ENCODE measurements around the gene C2orf69. TPM values are rescaled to one million over a fixed set of nuclear protein-coding genes. Genes with fewer than 3 reads are reported as not detected.

The C2orf69 gene
- total and polyA plus RNA-seq, 7 experiments from 2014 or later, result 10.1 to 15.4 (median 11.2) TPM

DNA sequence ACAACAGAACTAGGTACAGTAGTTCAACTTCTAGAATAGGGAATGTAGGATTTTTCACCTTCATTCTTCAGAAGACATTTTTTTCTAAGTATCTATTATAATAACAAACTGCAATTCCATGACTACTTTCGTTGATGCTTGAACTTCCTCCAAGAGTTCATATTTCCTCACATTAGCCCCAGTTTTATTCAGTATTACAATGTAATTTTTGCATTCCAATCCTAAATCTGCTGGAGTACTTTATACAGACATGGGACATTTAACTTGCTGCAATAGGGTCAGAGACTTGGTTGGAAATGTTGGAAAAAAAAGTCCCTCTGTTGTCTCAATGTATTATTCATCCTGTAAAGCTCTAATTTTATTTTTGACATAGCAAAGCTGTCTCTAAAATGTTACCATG is 40.5 kb upstream of the C2orf69 start:
- POLR2A ChIA-PET, result no interaction called here
- Histone ChIP-seq H3K4me3 (ENCODE audit: low read length) (no peak overlapping the region), H3K4me1 (ENCODE audit: control insufficient read depth in 2 of 2, insufficient read depth in 2 of 2, low read length in 2 of 2) (no peaks in the 10 kb centered on the region), H3K27ac (ENCODE audit: low read depth, low read length) (no peak overlapping the region), H3K27me3 (ENCODE audit: control insufficient read depth in 2 of 2, insufficient read depth in 2 of 2, low read length in 2 of 2) (no peaks in the 10 kb centered on the region), H3K9me3 (ENCODE audit: control insufficient read depth in 2 of 3, low read length in 3 of 3) (peaks cover 0 to 5% (median 0%) of the 10 kb centered on the region in 3 experiments), H3K36me3 (ENCODE audit: control insufficient read depth in 2 of 3, insufficient read depth in 3 of 3, low read length in 3 of 3) (no peaks in the 10 kb centered on the region)
- Mint-ChIP-seq H3K36me3 (peaks cover 2 to 15% (median 7%) of the 10 kb centered on the region in 5 donors), H3K9me3 (peaks cover 0 to 21% (median 14%) of the 10 kb centered on the region in 11 donors), H3K4me1 (no peaks in the 10 kb centered on the region), H3K27me3 (peaks cover 8 to 37% (median 27%) of the 10 kb centered on the region in 5 donors), H3K4me3 (no peak overlapping the region), H3K27ac (no peak overlapping the region)
- intact Hi-C loops (cut with micrococcal nuclease), result no loop called here
- ATAC-seq, result no peak
- no peak for DNase-seq
- CTCF ChIA-PET, result no interaction called here

- Histone ChIP-seq H3K9me3 (ENCODE audit: control insufficient read depth in 2 of 3, low read length in 3 of 3) (peaks cover 0 to 5% (median 0%) of the 10 kb centered on the region in 3 experiments), H3K4me1 (ENCODE audit: control insufficient read depth in 2 of 2, insufficient read depth in 2 of 2, low read length in 2 of 2) (no peaks in the 10 kb centered on the region), H3K4me3 (ENCODE audit: low read length) (no peak overlapping the region), H3K36me3 (ENCODE audit: control insufficient read depth in 2 of 3, insufficient read depth in 3 of 3, low read length in 3 of 3) (no peaks in the 10 kb centered on the region), H3K27me3 (ENCODE audit: control insufficient read depth in 2 of 2, insufficient read depth in 2 of 2, low read length in 2 of 2) (no peaks in the 10 kb centered on the region), H3K27ac (ENCODE audit: low read depth, low read length) (no peak overlapping the region)
- H3K36me3 Mint-ChIP-seq, result peaks cover 2 to 15% (median 7%) of the 10 kb centered on the region in 5 donors
- DNase-seq (no peak), ATAC-seq (no peak)
- H3K27ac Mint-ChIP-seq, result no peak overlapping the region
- CTCF ChIA-PET, result no interaction called here
- POLR2A ChIA-PET, result no interaction called here
- H3K4me1 Mint-ChIP-seq, result no peaks in the 10 kb centered on the region
- H3K27me3 Mint-ChIP-seq, result peaks cover 8 to 35% (median 19%) of the 10 kb centered on the region in 5 donors
- H3K4me3 Mint-ChIP-seq, result no peak overlapping the region
- H3K9me3 Mint-ChIP-seq, result peaks cover 0 to 21% (median 15%) of the 10 kb centered on the region in 11 donors
- intact Hi-C loops (cut with micrococcal nuclease), result no loop called here
These were observed 36.9 kb upstream of the C2orf69 start for GRCh38 chr2:199874209-199874608.

GRCh38 chr2:199875400-199875799 is 35.7 kb upstream of the C2orf69 start:
- Mint-ChIP-seq H3K27me3 (peaks cover 8 to 30% (median 18%) of the 10 kb centered on the region in 5 donors), H3K36me3 (peaks cover 2 to 15% (median 7%) of the 10 kb centered on the region in 5 donors), H3K4me1 (no peaks in the 10 kb centered on the region), H3K9me3 (peaks cover 0 to 21% (median 15%) of the 10 kb centered on the region in 11 donors), H3K27ac (no peak overlapping the region), H3K4me3 (no peak overlapping the region)
- ChIA-PET CTCF (no interaction called here), POLR2A (no interaction called here)
- DNase-seq, result no peak
- no peak overlapping the region for H3K27ac ChIP-seq (ENCODE audit: low read depth, low read length)
- ATAC-seq, result no peak
- no peak overlapping the region for H3K4me3 ChIP-seq (ENCODE audit: low read length)
- no peaks in the 10 kb centered on the region for H3K27me3 ChIP-seq (ENCODE audit: control insufficient read depth in 2 of 2, insufficient read depth in 2 of 2, low read length in 2 of 2)
- H3K36me3 ChIP-seq (ENCODE audit: control insufficient read depth in 2 of 3, insufficient read depth in 3 of 3, low read length in 3 of 3), result no peaks in the 10 kb centered on the region
- no peaks in the 10 kb centered on the region for H3K4me1 ChIP-seq (ENCODE audit: control insufficient read depth in 2 of 2, insufficient read depth in 2 of 2, low read length in 2 of 2)
- intact Hi-C loops (cut with micrococcal nuclease), result no loop called here
- H3K9me3 ChIP-seq (ENCODE audit: control insufficient read depth in 2 of 3, low read length in 3 of 3), result peaks cover 0 to 5% (median 0%) of the 10 kb centered on the region in 3 experiments

DNA sequence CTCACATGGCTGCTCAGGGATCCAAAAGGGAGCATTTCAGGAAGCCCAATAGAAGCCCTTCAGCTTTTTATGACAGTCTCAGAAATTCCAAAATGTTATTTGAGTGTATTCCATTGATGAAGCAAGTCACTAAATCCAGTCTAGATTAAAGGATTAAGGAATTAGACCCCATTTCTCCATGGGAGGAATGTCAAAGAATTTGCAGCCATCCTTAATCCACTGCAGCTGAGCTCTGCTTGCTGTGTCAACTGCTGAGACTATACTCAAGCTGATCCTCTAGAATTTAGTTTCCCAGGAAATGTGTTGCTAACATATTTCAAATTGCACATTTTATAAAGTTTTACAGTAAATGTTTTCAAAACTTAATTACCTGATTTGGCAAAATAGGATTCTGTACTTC is 28.4 kb upstream of the C2orf69 start:
- Histone ChIP-seq H3K9me3 (ENCODE audit: control insufficient read depth in 2 of 3, low read length in 3 of 3) (no peaks in the 10 kb centered on the region), H3K27ac (ENCODE audit: low read depth, low read length) (no peak overlapping the region), H3K4me3 (ENCODE audit: low read length) (no peak overlapping the region), H3K4me1 (ENCODE audit: control insufficient read depth in 2 of 2, insufficient read depth in 2 of 2, low read length in 2 of 2) (no peaks in the 10 kb centered on the region), H3K27me3 (ENCODE audit: control insufficient read depth in 2 of 2, insufficient read depth in 2 of 2, low read length in 2 of 2) (no peaks in the 10 kb centered on the region), H3K36me3 (ENCODE audit: control insufficient read depth in 2 of 3, insufficient read depth in 3 of 3, low read length in 3 of 3) (no peaks in the 10 kb centered on the region)
- no peak overlapping the region for H3K27ac Mint-ChIP-seq
- H3K4me1 Mint-ChIP-seq, result peaks cover 0 to 2% (median 0%) of the 10 kb centered on the region in 7 donors
- ChIA-PET CTCF (no interaction called here), POLR2A (no interaction called here)
- ATAC-seq (no peak), DNase-seq (no peak)
- intact Hi-C loops (cut with micrococcal nuclease), result no loop called here
- peaks cover 0 to 4% (median 0%) of the 10 kb centered on the region in 5 donors for H3K36me3 Mint-ChIP-seq
- peaks cover 7 to 24% (median 20%) of the 10 kb centered on the region in 5 donors for H3K27me3 Mint-ChIP-seq
- peaks cover 0 to 4% (median 0%) of the 10 kb centered on the region in 11 donors for H3K9me3 Mint-ChIP-seq
- no peak overlapping the region for H3K4me3 Mint-ChIP-seq

- no peak for ATAC-seq
- intact Hi-C loops (cut with micrococcal nuclease), result no loop called here
- H3K36me3 ChIP-seq (ENCODE audit: control insufficient read depth in 2 of 3, insufficient read depth in 3 of 3, low read length in 3 of 3), result no peaks in the 10 kb centered on the region
- ChIA-PET CTCF (no interaction called here), POLR2A (no interaction called here)
- H3K9me3 ChIP-seq (ENCODE audit: control insufficient read depth in 2 of 3, low read length in 3 of 3), result no peaks in the 10 kb centered on the region
- H3K27me3 ChIP-seq (ENCODE audit: control insufficient read depth in 2 of 2, insufficient read depth in 2 of 2, low read length in 2 of 2), result no peaks in the 10 kb centered on the region
- H3K27ac ChIP-seq (ENCODE audit: low read depth, low read length), result no peak overlapping the region
- Mint-ChIP-seq H3K27me3 (peaks cover 10 to 24% (median 20%) of the 10 kb centered on the region in 5 donors), H3K4me3 (no peak overlapping the region), H3K27ac (no peak overlapping the region), H3K9me3 (peaks cover 0 to 3% (median 0%) of the 10 kb centered on the region in 11 donors), H3K36me3 (peaks cover 0 to 4% (median 0%) of the 10 kb centered on the region in 5 donors), H3K4me1 (peaks cover 0 to 2% (median 0%) of the 10 kb centered on the region in 7 donors)
- no peak overlapping the region for H3K4me3 ChIP-seq (ENCODE audit: low read length)
- DNase-seq, result no peak
- no peaks in the 10 kb centered on the region for H3K4me1 ChIP-seq (ENCODE audit: control insufficient read depth in 2 of 2, insufficient read depth in 2 of 2, low read length in 2 of 2)
These were observed 27.4 kb upstream of the C2orf69 start for GRCh38 chr2:199883474-199884212.

GRCh38 chr2:199895406-199895805 is 15.7 kb upstream of the C2orf69 start:
- intact Hi-C loops (cut with micrococcal nuclease), result no loop called here
- H3K27ac Mint-ChIP-seq, result no peak overlapping the region
- H3K36me3 Mint-ChIP-seq, result no peaks in the 10 kb centered on the region
- no peaks in the 10 kb centered on the region for H3K4me1 Mint-ChIP-seq
- H3K27me3 Mint-ChIP-seq, result peaks cover 0 to 35% (median 3%) of the 10 kb centered on the region in 5 donors
- Histone ChIP-seq H3K4me3 (ENCODE audit: low read length) (no peak overlapping the region), H3K36me3 (ENCODE audit: control insufficient read depth in 2 of 3, insufficient read depth in 3 of 3, low read length in 3 of 3) (no peaks in the 10 kb centered on the region), H3K27me3 (ENCODE audit: control insufficient read depth in 2 of 2, insufficient read depth in 2 of 2, low read length in 2 of 2) (no peaks in the 10 kb centered on the region), H3K4me1 (ENCODE audit: control insufficient read depth in 2 of 2, insufficient read depth in 2 of 2, low read length in 2 of 2) (no peaks in the 10 kb centered on the region), H3K9me3 (ENCODE audit: control insufficient read depth in 2 of 3, low read length in 3 of 3) (no peaks in the 10 kb centered on the region), H3K27ac (ENCODE audit: low read depth, low read length) (no peak overlapping the region)
- no peak for ATAC-seq
- no peak overlapping the region for H3K4me3 Mint-ChIP-seq
- ChIA-PET POLR2A (no interaction called here), CTCF (no interaction called here)
- no peak for DNase-seq
- H3K9me3 Mint-ChIP-seq, result peaks cover 0 to 2% (median 0%) of the 10 kb centered on the region in 11 donors

GRCh38 chr2:199896617-199897016 is 14.5 kb upstream of the C2orf69 start:
- H3K27me3 Mint-ChIP-seq, result peaks cover 0 to 33% (median 0%) of the 10 kb centered on the region in 5 donors
- H3K9me3 ChIP-seq (ENCODE audit: control insufficient read depth in 2 of 3, low read length in 3 of 3), result no peaks in the 10 kb centered on the region
- ChIA-PET CTCF (interaction anchor here (1.0 kb wide), 1 partner anchor 29 kb away, joined by 3 read pairs; no protein-coding TSS in a partner anchor), POLR2A (no interaction called here)
- peaks cover 0 to 2% (median 0%) of the 10 kb centered on the region in 11 donors for H3K9me3 Mint-ChIP-seq
- no peaks in the 10 kb centered on the region for H3K27me3 ChIP-seq (ENCODE audit: control insufficient read depth in 2 of 2, insufficient read depth in 2 of 2, low read length in 2 of 2)
- H3K36me3 ChIP-seq (ENCODE audit: control insufficient read depth in 2 of 3, insufficient read depth in 3 of 3, low read length in 3 of 3), result no peaks in the 10 kb centered on the region
- DNase-seq, result no peak
- no peak overlapping the region for H3K27ac Mint-ChIP-seq
- intact Hi-C loops (cut with micrococcal nuclease), result no loop called here
- ATAC-seq, result no peak
- no peak overlapping the region for H3K4me3 Mint-ChIP-seq
- H3K4me3 ChIP-seq (ENCODE audit: low read length), result no peak overlapping the region
- H3K36me3 Mint-ChIP-seq, result no peaks in the 10 kb centered on the region
- no peaks in the 10 kb centered on the region for H3K4me1 ChIP-seq (ENCODE audit: control insufficient read depth in 2 of 2, insufficient read depth in 2 of 2, low read length in 2 of 2)
- H3K27ac ChIP-seq (ENCODE audit: low read depth, low read length), result no peak overlapping the region
- H3K4me1 Mint-ChIP-seq, result no peaks in the 10 kb centered on the region

Measured in naive thymus-derived CD4-positive, alpha-beta T cell (primary cell).